ENCODE data around the gene DNAH12.

DNAH12 gene

DNA sequence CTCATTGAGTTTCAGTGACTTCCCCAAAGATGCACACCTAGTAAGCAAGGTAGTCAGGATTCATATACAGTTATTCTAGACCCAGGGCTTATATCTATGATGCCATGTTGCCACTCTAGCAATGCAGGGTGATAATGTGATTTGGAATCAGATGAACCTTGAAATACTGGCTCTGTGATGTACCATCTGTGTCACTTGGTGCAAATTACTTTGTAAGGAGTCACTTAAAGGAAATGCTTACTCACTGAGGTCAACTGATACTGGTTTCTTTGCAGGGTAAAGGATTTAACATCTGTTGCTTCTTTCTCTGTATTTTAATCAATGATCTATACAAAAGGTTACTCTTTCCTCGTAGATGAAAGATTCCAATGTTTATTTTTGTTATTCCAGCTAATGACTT, 262.4 kb downstream of the DNAH12 start:
- DNase-seq (ENCODE audit: low spot score): no peak

DNA sequence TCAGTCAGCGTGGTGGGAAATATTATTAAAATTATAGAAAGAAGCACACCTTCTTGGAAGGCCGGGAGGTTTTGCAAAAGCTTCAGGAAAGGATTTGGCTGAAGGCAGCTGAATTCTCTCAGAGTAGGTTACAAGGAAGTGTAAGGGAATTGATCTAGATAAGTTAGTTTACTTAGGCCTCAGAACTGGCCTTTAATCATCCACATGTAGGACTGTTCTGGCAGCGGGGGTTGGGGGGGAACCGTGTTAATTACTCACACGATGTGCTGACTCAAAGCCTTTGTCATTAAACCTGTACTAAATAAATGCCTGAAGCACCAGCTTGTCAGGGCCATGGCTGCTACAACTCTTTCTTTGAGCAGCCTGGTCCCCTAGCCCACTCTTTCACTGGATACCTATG, 264.5 kb downstream of the DNAH12 start:
- H4K91ac ChIP-seq (ENCODE audit: low read depth, low read length, poor library complexity): no peak overlapping the region
- H2BK12ac ChIP-seq (ENCODE audit: low read length): no peak overlapping the region
- no peak overlapping the region for H3K4me2 ChIP-seq (ENCODE audit: insufficient read depth, low read length, poor library complexity, severe bottlenecking)
- no peak overlapping the region for H4K8ac ChIP-seq (ENCODE audit: low read depth, low read length)
- DNase-seq (ENCODE audit: low spot score): no peak
- H2AK5ac ChIP-seq (ENCODE audit: low read depth, low read length): no peak overlapping the region
- no peak overlapping the region for H3K4me3 ChIP-seq (ENCODE audit: low read length in 2 of 2)
- H3K14ac ChIP-seq (ENCODE audit: low read length): no peak overlapping the region
- WGBS, 2 donors (ENCODE audit: extremely low coverage in 2 of 2, insufficient read length in 2 of 2, insufficient replicate concordance in 1 of 2): no CpG with 5 or more reads among the region's 5 CpGs
- H3K4ac ChIP-seq (ENCODE audit: low read length): no peak overlapping the region
- no peaks in the 10 kb centered on the region for H3K36me3 ChIP-seq (replicated peaks in 1 of 2; ENCODE audit: control insufficient read depth in 2 of 2, insufficient read depth in 2 of 2, low read length in 2 of 2)
- H2BK120ac ChIP-seq (ENCODE audit: low read depth, low read length): no peak overlapping the region
- H3K79me1 ChIP-seq (ENCODE audit: low read depth, low read length): no peaks in the 10 kb centered on the region
- no peak overlapping the region for H2BK15ac ChIP-seq (ENCODE audit: low read length)
- H3K23ac ChIP-seq (ENCODE audit: low read depth, low read length, poor library complexity): no peak overlapping the region
- no peak overlapping the region for H2AFZ ChIP-seq (ENCODE audit: low read length)
- no peak overlapping the region for H2BK5ac ChIP-seq (ENCODE audit: low read length)
- no peaks in the 10 kb centered on the region for H3K4me1 ChIP-seq (ENCODE audit: control insufficient read depth in 2 of 2, insufficient read depth in 1 of 2, low read depth in 1 of 2, low read length in 2 of 2)
- no peaks in the 10 kb centered on the region for H3K27me3 ChIP-seq (ENCODE audit: control insufficient read depth in 3 of 3, insufficient read depth in 3 of 3, low read depth in 1 of 3, low read length in 3 of 3)
- H3K9ac ChIP-seq (ENCODE audit: low read depth, low read length, poor library complexity): no peak overlapping the region
- H3K27ac ChIP-seq (replicated peaks; ENCODE audit: low read length): no peak overlapping the region
- H3K9me3 ChIP-seq (replicated peaks in 1 of 2; ENCODE audit: control insufficient read depth in 2 of 2, insufficient read depth in 1 of 2, low read depth in 1 of 2, low read length in 2 of 2): peaks cover 0 to 8% of the 10 kb centered on the region in 2 donors
- no peak overlapping the region for H3K18ac ChIP-seq (ENCODE audit: low read length)

More for the DNA sequence above, 262.4 kb downstream of the DNAH12 start:
- no peak overlapping the region for H3K18ac ChIP-seq (ENCODE audit: low read length)
- H2BK120ac ChIP-seq (ENCODE audit: low read depth, low read length): no peak overlapping the region
- H3K4ac ChIP-seq (ENCODE audit: low read length): no peak overlapping the region
- peaks cover 0 to 12% of the 10 kb centered on the region in 2 donors for H3K9me3 ChIP-seq (replicated peaks in 1 of 2; ENCODE audit: control insufficient read depth in 2 of 2, insufficient read depth in 1 of 2, low read depth in 1 of 2, low read length in 2 of 2)
- no peak overlapping the region for H2BK12ac ChIP-seq (ENCODE audit: low read length)
- no peak overlapping the region for H4K8ac ChIP-seq (ENCODE audit: low read depth, low read length)
- no peak overlapping the region for H3K27ac ChIP-seq (replicated peaks; ENCODE audit: low read length)
- H2BK15ac ChIP-seq (ENCODE audit: low read length): no peak overlapping the region
- H2BK5ac ChIP-seq (ENCODE audit: low read length): no peak overlapping the region
- H3K36me3 ChIP-seq (replicated peaks in 1 of 2; ENCODE audit: control insufficient read depth in 2 of 2, insufficient read depth in 2 of 2, low read length in 2 of 2): no peaks in the 10 kb centered on the region
- H3K14ac ChIP-seq (ENCODE audit: low read length): no peak overlapping the region
- no peaks in the 10 kb centered on the region for H3K79me1 ChIP-seq (ENCODE audit: low read depth, low read length)
- no peak overlapping the region for H3K9ac ChIP-seq (ENCODE audit: low read depth, low read length, poor library complexity)
- H3K27me3 ChIP-seq (ENCODE audit: control insufficient read depth in 3 of 3, insufficient read depth in 3 of 3, low read depth in 1 of 3, low read length in 3 of 3): no peaks in the 10 kb centered on the region
- H2AK5ac ChIP-seq (ENCODE audit: low read depth, low read length): no peak overlapping the region
- no CpG with 5 or more reads among the region's 1 CpG for WGBS, 2 donors (ENCODE audit: extremely low coverage in 2 of 2, insufficient read length in 2 of 2, insufficient replicate concordance in 1 of 2)
- no peak overlapping the region for H4K91ac ChIP-seq (ENCODE audit: low read depth, low read length, poor library complexity)
- H3K4me1 ChIP-seq (ENCODE audit: control insufficient read depth in 2 of 2, insufficient read depth in 1 of 2, low read depth in 1 of 2, low read length in 2 of 2): no peaks in the 10 kb centered on the region
- H3K4me2 ChIP-seq (ENCODE audit: insufficient read depth, low read length, poor library complexity, severe bottlenecking): no peak overlapping the region
- no peak overlapping the region for H3K4me3 ChIP-seq (ENCODE audit: low read length in 2 of 2)
- no peak overlapping the region for H2AFZ ChIP-seq (ENCODE audit: low read length)
- H3K23ac ChIP-seq (ENCODE audit: low read depth, low read length, poor library complexity): no peak overlapping the region

DNA sequence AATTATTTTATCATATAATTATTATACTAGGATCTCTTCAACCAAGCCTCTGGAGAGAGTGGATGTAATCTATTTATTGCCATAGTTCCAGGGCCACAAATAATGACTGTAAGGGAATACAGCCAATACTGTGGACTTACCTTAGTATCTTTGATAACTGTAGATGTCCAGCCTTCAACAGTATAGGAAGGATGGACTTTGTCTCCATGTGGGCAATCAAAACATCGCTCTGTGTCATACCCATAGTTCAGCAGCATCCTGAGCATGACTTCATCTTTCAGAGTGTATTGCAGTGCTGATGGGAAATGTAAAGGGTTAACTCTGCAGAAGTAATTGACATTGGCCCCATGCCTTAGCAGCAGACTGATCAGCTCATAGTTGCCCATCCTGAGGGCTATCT, 265.9 kb downstream of the DNAH12 start:
- Histone ChIP-seq H2BK120ac (ENCODE audit: low read depth, low read length) (no peak overlapping the region), H3K4ac (ENCODE audit: low read length) (no peak overlapping the region), H4K8ac (ENCODE audit: low read depth, low read length) (no peak overlapping the region), H3K9ac (ENCODE audit: low read depth, low read length, poor library complexity) (no peak overlapping the region), H3K79me1 (ENCODE audit: low read depth, low read length) (no peaks in the 10 kb centered on the region), H3K36me3 (replicated peaks in 1 of 2; ENCODE audit: control insufficient read depth in 2 of 2, insufficient read depth in 2 of 2, low read length in 2 of 2) (no peaks in the 10 kb centered on the region), H2AK5ac (ENCODE audit: low read depth, low read length) (no peak overlapping the region), H4K91ac (ENCODE audit: low read depth, low read length, poor library complexity) (no peak overlapping the region), H2BK15ac (ENCODE audit: low read length) (no peak overlapping the region), H2AFZ (ENCODE audit: low read length) (no peak overlapping the region), H3K4me2 (ENCODE audit: insufficient read depth, low read length, poor library complexity, severe bottlenecking) (no peak overlapping the region), H3K4me1 (ENCODE audit: control insufficient read depth in 2 of 2, insufficient read depth in 1 of 2, low read depth in 1 of 2, low read length in 2 of 2) (no peaks in the 10 kb centered on the region), H3K4me3 (ENCODE audit: low read length in 2 of 2) (no peak overlapping the region), H3K18ac (ENCODE audit: low read length) (no peak overlapping the region), H3K23ac (ENCODE audit: low read depth, low read length, poor library complexity) (no peak overlapping the region), H2BK12ac (ENCODE audit: low read length) (no peak overlapping the region), H3K27me3 (ENCODE audit: control insufficient read depth in 3 of 3, insufficient read depth in 3 of 3, low read depth in 1 of 3, low read length in 3 of 3) (no peaks in the 10 kb centered on the region), H3K27ac (replicated peaks; ENCODE audit: low read length) (no peak overlapping the region), H2BK5ac (ENCODE audit: low read length) (no peak overlapping the region), H3K14ac (ENCODE audit: low read length) (no peak overlapping the region), H3K9me3 (replicated peaks in 1 of 2; ENCODE audit: control insufficient read depth in 2 of 2, insufficient read depth in 1 of 2, low read depth in 1 of 2, low read length in 2 of 2) (peaks cover 0 to 8% of the 10 kb centered on the region in 2 donors)
- DNase-seq (ENCODE audit: low spot score): no peak
- no CpG with 5 or more reads among the region's 1 CpG for WGBS, 2 donors (ENCODE audit: extremely low coverage in 2 of 2, insufficient read length in 2 of 2, insufficient replicate concordance in 1 of 2)

- no peaks in the 10 kb centered on the region for H3K4me1 ChIP-seq (ENCODE audit: control insufficient read depth in 2 of 2, insufficient read depth in 1 of 2, low read depth in 1 of 2, low read length in 2 of 2)
- peaks cover 0 to 15% of the 10 kb centered on the region in 2 donors for H3K36me3 ChIP-seq (replicated peaks in 1 of 2; ENCODE audit: control insufficient read depth in 2 of 2, insufficient read depth in 2 of 2, low read length in 2 of 2)
- H2BK120ac ChIP-seq (ENCODE audit: low read depth, low read length): no peak overlapping the region
- H2AK5ac ChIP-seq (ENCODE audit: low read depth, low read length): no peak overlapping the region
- DNase-seq (ENCODE audit: low spot score): no peak
- no peak overlapping the region for H3K4me3 ChIP-seq (ENCODE audit: low read length in 2 of 2)
- H3K4me2 ChIP-seq (ENCODE audit: insufficient read depth, low read length, poor library complexity, severe bottlenecking): no peak overlapping the region
- H2BK15ac ChIP-seq (ENCODE audit: low read length): no peak overlapping the region
- H3K9ac ChIP-seq (ENCODE audit: low read depth, low read length, poor library complexity): no peak overlapping the region
- H3K79me1 ChIP-seq (ENCODE audit: low read depth, low read length): no peaks in the 10 kb centered on the region
- H3K14ac ChIP-seq (ENCODE audit: low read length): no peak overlapping the region
- H2BK5ac ChIP-seq (ENCODE audit: low read length): no peak overlapping the region
- H4K91ac ChIP-seq (ENCODE audit: low read depth, low read length, poor library complexity): no peak overlapping the region
- no peak overlapping the region for H3K4ac ChIP-seq (ENCODE audit: low read length)
- H3K27me3 ChIP-seq (ENCODE audit: control insufficient read depth in 3 of 3, insufficient read depth in 3 of 3, low read depth in 1 of 3, low read length in 3 of 3): no peaks in the 10 kb centered on the region
- H3K27ac ChIP-seq (replicated peaks; ENCODE audit: low read length): no peak overlapping the region
- no CpG with 5 or more reads among the region's 2 CpGs for WGBS, 2 donors (ENCODE audit: extremely low coverage in 2 of 2, insufficient read length in 2 of 2, insufficient replicate concordance in 1 of 2)
- H3K9me3 ChIP-seq (replicated peaks in 1 of 2; ENCODE audit: control insufficient read depth in 2 of 2, insufficient read depth in 1 of 2, low read depth in 1 of 2, low read length in 2 of 2): peaks cover 0 to 8% of the 10 kb centered on the region in 2 donors
- H4K8ac ChIP-seq (ENCODE audit: low read depth, low read length): no peak overlapping the region
- H2BK12ac ChIP-seq (ENCODE audit: low read length): no peak overlapping the region
- no peak overlapping the region for H3K23ac ChIP-seq (ENCODE audit: low read depth, low read length, poor library complexity)
- H2AFZ ChIP-seq (ENCODE audit: low read length): no peak overlapping the region
- no peak overlapping the region for H3K18ac ChIP-seq (ENCODE audit: low read length)
Measured at GRCh38 chr3:57275393-57275792, 268.8 kb downstream of the DNAH12 start.

Measured in neuronal stem cell (in vitro differentiated cells).